ENCODE data around the gene BMP10. TPM values are rescaled to one million over a fixed set of nuclear protein-coding genes. Genes with fewer than 3 reads are reported as not detected.

The BMP10 gene
- total RNA-seq, 1 donor from 2014 or later: not detected

DNA sequence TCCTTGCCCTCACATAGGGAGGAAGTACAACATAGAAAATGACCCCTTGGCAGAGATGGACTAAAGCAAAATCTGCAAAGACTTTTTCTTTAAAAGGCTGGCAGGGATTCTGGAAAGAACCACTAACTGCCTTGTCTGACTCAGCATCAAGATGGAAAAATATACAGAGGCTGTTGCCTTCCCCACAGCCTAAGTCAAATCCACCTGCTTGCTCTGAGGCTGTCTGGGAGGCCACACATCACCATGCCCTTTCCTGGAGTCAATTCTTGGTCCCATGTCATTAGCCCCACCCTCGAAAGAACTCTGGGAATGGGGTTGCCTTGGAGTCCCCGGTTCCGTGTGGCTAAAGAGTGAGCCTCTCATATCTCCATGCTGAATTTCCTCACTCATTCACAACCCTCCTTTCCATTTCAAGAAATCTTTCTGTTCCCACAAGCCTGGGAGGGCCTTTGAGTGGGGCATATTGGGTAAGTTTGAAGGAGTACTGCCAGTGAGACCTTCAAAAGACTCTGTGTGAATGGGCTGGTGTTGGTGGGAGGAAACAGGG, 39.4 kb downstream of the BMP10 start:
- Histone ChIP-seq H3K4me2 (no peak overlapping the region), H3K27ac (no peak overlapping the region), H3F3A (ENCODE audit: low read depth) (no peaks in the 10 kb centered on the region), H3K79me2 (ENCODE audit: low read depth) (no peaks in the 10 kb centered on the region), H3K9ac (no peak overlapping the region), H3K4me3 (no peak overlapping the region), H3K36me3 (no peaks in the 10 kb centered on the region), H3K9me3 (ENCODE audit: low read depth) (no peaks in the 10 kb centered on the region), H2AFZ (replicated peaks) (no peak overlapping the region), H3K27me3 (no peaks in the 10 kb centered on the region), H3K4me1 (no peaks in the 10 kb centered on the region), H4K20me1 (ENCODE audit: low read depth) (no peaks in the 10 kb centered on the region)
- Mint-ChIP-seq H3K36me3 (no peaks in the 10 kb centered on the region), H3K4me3 (no peak overlapping the region), H3K4me1 (no peaks in the 10 kb centered on the region), H3K27ac (no peak overlapping the region), H3K27me3 (ENCODE audit: insufficient read depth, low read depth) (peaks cover 2% of the 10 kb centered on the region), H3K9me3 (no peaks in the 10 kb centered on the region)
- TF ChIP-seq EZH2phosphoT487 (IDR thresholded peaks at IDR 0.05) (no peak), CTCF (IDR thresholded peaks at IDR 0.05) (no peak), EZH2 (IDR thresholded peaks at IDR 0.05) (no peak)
- DNase-seq (ENCODE audit: low spot score): no peak

DNA sequence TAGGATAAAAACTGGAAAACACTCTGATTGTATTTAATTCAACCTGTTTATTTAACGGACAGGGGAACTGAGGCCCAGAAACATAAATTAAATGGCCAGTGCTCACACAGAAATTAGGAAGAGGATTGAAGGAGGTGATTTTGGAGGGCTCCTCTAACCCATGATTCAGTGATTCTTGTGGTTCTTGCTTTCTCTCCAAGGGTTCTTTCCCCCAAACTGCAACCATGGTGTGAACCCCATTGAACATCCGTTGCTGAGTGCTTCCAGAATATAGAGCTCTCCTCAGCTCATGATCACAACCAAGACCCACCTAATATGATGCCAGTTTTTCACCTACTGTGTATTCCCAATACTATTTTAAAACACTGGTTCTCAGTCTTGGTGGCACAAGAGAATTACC, 41.4 kb downstream of the BMP10 start:
- no peak overlapping the region for H3K9ac ChIP-seq
- H3K4me3 Mint-ChIP-seq: no peak overlapping the region

GRCh38 chr2:68828887-68829708, 42.1 kb downstream of the BMP10 start:
- H3K4me2 ChIP-seq: no peak overlapping the region
- H3K9ac ChIP-seq: no peak overlapping the region
- no peaks in the 10 kb centered on the region for H3K79me2 ChIP-seq (ENCODE audit: low read depth)
- no peaks in the 10 kb centered on the region for H3F3A ChIP-seq (ENCODE audit: low read depth)
- H2AFZ ChIP-seq (replicated peaks): no peak overlapping the region
- Mint-ChIP-seq H3K27me3 (ENCODE audit: insufficient read depth, low read depth) (no peaks in the 10 kb centered on the region), H3K4me3 (no peak overlapping the region), H3K9me3 (no peaks in the 10 kb centered on the region), H3K27ac (no peak overlapping the region), H3K4me1 (no peaks in the 10 kb centered on the region), H3K36me3 (no peaks in the 10 kb centered on the region)
- no peaks in the 10 kb centered on the region for H3K4me1 ChIP-seq
- H3K9me3 ChIP-seq (ENCODE audit: low read depth): no peaks in the 10 kb centered on the region
- DNase-seq (ENCODE audit: low spot score): no peak
- H3K27ac ChIP-seq: no peak overlapping the region
- H3K27me3 ChIP-seq: no peaks in the 10 kb centered on the region
- no peaks in the 10 kb centered on the region for H4K20me1 ChIP-seq (ENCODE audit: low read depth)
- H3K36me3 ChIP-seq: no peaks in the 10 kb centered on the region
- TF ChIP-seq EZH2phosphoT487 (IDR thresholded peaks at IDR 0.05): no peak
- no peak for TF ChIP-seq CTCF (IDR thresholded peaks at IDR 0.05)
- TF ChIP-seq EZH2 (IDR thresholded peaks at IDR 0.05): no peak
- no peak overlapping the region for H3K4me3 ChIP-seq

More for the DNA sequence above, 41.4 kb downstream of the BMP10 start:
- no peak overlapping the region for H2AFZ ChIP-seq (replicated peaks)
- H3K4me3 ChIP-seq: no peak overlapping the region
- Mint-ChIP-seq H3K27me3 (ENCODE audit: insufficient read depth, low read depth) (no peaks in the 10 kb centered on the region), H3K36me3 (no peaks in the 10 kb centered on the region), H3K27ac (no peak overlapping the region), H3K4me1 (no peaks in the 10 kb centered on the region), H3K9me3 (no peaks in the 10 kb centered on the region)
- H3K4me1 ChIP-seq: no peaks in the 10 kb centered on the region
- H3K27ac ChIP-seq: no peak overlapping the region
- H3K4me2 ChIP-seq: no peak overlapping the region
- H3K36me3 ChIP-seq: no peaks in the 10 kb centered on the region
- no peaks in the 10 kb centered on the region for H3K79me2 ChIP-seq (ENCODE audit: low read depth)
- H3K9me3 ChIP-seq (ENCODE audit: low read depth): no peaks in the 10 kb centered on the region
- no peaks in the 10 kb centered on the region for H3K27me3 ChIP-seq
- no peak for DNase-seq (ENCODE audit: low spot score)
- no peaks in the 10 kb centered on the region for H3F3A ChIP-seq (ENCODE audit: low read depth)
- no peak for TF ChIP-seq EZH2phosphoT487 (IDR thresholded peaks at IDR 0.05)
- TF ChIP-seq CTCF (IDR thresholded peaks at IDR 0.05): no peak
- H4K20me1 ChIP-seq (ENCODE audit: low read depth): no peaks in the 10 kb centered on the region

All from neural progenitor cell (in vitro differentiated cells).